ENCODE results near the gene C9orf50.

The C9orf50 gene

GRCh38 chr9:129646252-129646651 lies 25.4 kb upstream of the C9orf50 start:
- H3K4me3 Mint-ChIP-seq, result no peak overlapping the region
- TF ChIP-seq CTCF (IDR thresholded peaks at IDR 0.05; ENCODE audit: unreplicated experiment in 3 of 3), result no peak
- peaks cover 9% of the 10 kb centered on the region for H3K4me1 Mint-ChIP-seq
- H3K9me3 Mint-ChIP-seq, result no peaks in the 10 kb centered on the region
- H3K27ac Mint-ChIP-seq, result no peak overlapping the region
- H3K36me3 Mint-ChIP-seq (ENCODE audit: low read depth), result peaks cover 4% of the 10 kb centered on the region
- H3K27me3 Mint-ChIP-seq (ENCODE audit: low read depth), result peaks cover 17% of the 10 kb centered on the region

- peaks cover 10% of the 10 kb centered on the region for H3K27me3 Mint-ChIP-seq (ENCODE audit: low read depth)
Measured at GRCh38 chr9:129644902-129645301, 24.0 kb upstream of the C9orf50 start.

GRCh38 chr9:129644365-129644764 lies 23.5 kb upstream of the C9orf50 start:
- peaks cover 10% of the 10 kb centered on the region for H3K27me3 Mint-ChIP-seq (ENCODE audit: low read depth)
- no peak for TF ChIP-seq CTCF (IDR thresholded peaks at IDR 0.05; ENCODE audit: unreplicated experiment in 3 of 3)
- H3K27ac Mint-ChIP-seq, result no peak overlapping the region
- peaks cover 4% of the 10 kb centered on the region for H3K36me3 Mint-ChIP-seq (ENCODE audit: low read depth)
- H3K4me3 Mint-ChIP-seq, result no peak overlapping the region
- no peaks in the 10 kb centered on the region for H3K9me3 Mint-ChIP-seq
- peaks cover 19% of the 10 kb centered on the region for H3K4me1 Mint-ChIP-seq

More at GRCh38 chr9:129644902-129645301, 24.0 kb upstream of the C9orf50 start:
- TF ChIP-seq CTCF (IDR thresholded peaks at IDR 0.05; ENCODE audit: unreplicated experiment in 3 of 3), result no peak
- Mint-ChIP-seq H3K4me3 (no peak overlapping the region), H3K27ac (no peak overlapping the region), H3K4me1 (peaks cover 14% of the 10 kb centered on the region), H3K9me3 (no peaks in the 10 kb centered on the region), H3K36me3 (ENCODE audit: low read depth) (peaks cover 4% of the 10 kb centered on the region)

GRCh38 chr9:129643706-129644105 lies 22.8 kb upstream of the C9orf50 start:
- peaks cover 4% of the 10 kb centered on the region for H3K36me3 Mint-ChIP-seq (ENCODE audit: low read depth)
- no peaks in the 10 kb centered on the region for H3K9me3 Mint-ChIP-seq
- H3K27me3 Mint-ChIP-seq (ENCODE audit: low read depth), result peaks cover 10% of the 10 kb centered on the region
- H3K4me1 Mint-ChIP-seq, result peaks cover 19% of the 10 kb centered on the region
- TF ChIP-seq CTCF (IDR thresholded peaks at IDR 0.05; ENCODE audit: unreplicated experiment in 3 of 3), result no peak
- H3K4me3 Mint-ChIP-seq, result peak overlapping the region in 2 of 3 experiments; percentile 62 to 65
- no peak overlapping the region for H3K27ac Mint-ChIP-seq

DNA sequence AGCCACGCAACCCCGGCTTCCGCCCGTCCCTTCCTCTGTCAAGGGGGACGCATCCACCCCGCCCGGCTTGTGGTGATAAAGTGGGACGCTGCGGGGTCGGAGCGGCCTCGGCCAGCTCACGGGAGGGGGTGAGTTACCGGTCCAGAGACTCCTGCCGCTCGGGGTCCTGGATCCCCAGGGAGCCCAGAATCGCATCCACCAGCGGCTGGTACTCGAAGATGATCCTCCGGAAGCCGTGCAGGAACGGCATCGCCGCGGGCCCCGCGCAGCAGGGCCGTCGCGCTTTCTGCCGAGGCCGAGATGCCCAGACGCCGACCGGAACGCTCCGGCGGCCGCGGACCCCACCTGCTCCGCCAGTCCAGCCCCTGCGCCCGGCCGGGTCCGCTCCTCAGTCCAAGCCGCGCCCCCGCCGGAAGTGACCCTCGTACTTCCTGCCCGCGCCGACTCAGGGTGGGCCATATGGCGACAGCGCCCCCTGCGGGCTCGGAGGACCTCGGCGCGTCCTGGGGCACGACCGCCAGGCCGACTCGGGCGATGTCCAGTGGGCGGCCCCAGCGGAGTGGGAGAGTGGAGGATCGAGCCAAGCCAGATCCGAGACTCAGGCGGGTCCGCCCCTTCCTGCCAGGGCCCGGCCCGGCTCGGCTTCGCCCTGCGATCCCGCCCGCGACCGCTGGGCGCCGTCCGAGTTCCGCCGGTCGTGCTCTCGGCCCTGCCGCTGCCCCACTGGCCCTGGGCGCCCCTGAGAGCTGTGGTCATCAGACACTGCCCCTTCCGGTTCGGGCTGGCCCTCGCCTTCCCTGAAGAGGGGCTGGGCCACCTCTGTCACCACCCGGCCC lies 21.1 kb upstream of the C9orf50 start, which contains the start of gene ASB6:
TSS of gene ASB6 (minus strand) at position 402 of the 836 bp plus-strand sequence. CDS start at position 250, 152 bp downstream.
- no peaks in the 10 kb centered on the region for H3K9me3 Mint-ChIP-seq
- peak; percentile 100 for TF ChIP-seq CTCF (IDR thresholded peaks at IDR 0.05; ENCODE audit: unreplicated experiment in 3 of 3)
- peaks cover 5% of the 10 kb centered on the region for H3K27me3 Mint-ChIP-seq (ENCODE audit: low read depth)
- H3K27ac Mint-ChIP-seq, result peak within 1 kb of the TSS in 2 of 3 experiments; percentile 78 to 87
- peaks cover 23% of the 10 kb centered on the region for H3K4me1 Mint-ChIP-seq
- peaks cover 10% of the 10 kb centered on the region for H3K36me3 Mint-ChIP-seq (ENCODE audit: low read depth)
- peak within 1 kb of the TSS; percentile 81 to 87 (median 87) for H3K4me3 Mint-ChIP-seq
